ENCODE results near the gene LAMA1. TPM values are rescaled to one million over a fixed set of nuclear protein-coding genes. Genes with fewer than 3 reads are reported as not detected.

Gene LAMA1
- total and polyA plus RNA-seq, 8 donors: 0.31 to 1.7 (median 1.2) TPM; not detected in 5

DNA sequence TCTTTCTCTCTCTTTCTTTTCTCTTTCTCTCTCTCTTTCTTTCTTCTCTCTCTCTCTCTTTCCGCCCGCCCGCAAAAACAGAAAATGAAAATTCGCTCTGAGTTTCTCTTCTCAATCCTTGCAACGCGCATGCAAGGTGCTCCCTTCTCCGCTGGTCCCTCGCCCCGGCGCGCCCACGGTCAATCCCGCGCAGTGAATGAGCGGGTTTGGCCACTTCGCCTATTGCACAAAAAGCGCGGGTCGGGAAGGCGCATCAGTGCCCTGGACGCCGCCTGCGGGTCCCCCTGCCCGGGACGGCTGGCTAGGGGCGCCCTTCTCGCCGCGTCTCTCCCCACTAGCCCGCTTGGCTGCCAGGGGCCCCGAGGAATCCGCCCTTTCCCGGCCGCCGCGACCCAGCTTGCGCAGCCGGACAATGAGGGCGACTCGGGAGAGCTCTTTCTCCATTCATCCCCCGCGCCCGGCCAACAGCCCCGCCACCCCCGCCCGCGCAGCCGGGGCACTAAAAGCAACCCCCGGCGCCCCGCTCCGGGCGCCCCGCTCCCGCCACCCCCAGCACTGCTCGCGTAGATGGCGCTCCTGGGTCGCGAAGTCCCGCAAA is 706 bp downstream of the LAMA1 start:
- 0 to 8% (median 3%) methylated on average over 33 to 61 of the region's 61 CpGs for WGBS, 5 donors
- DNase-seq: peak in 1 of 2 donors; percentile 35
- peaks cover 13 to 81% (median 30%) of the 10 kb centered on the region in 3 donors for H3K27me3 ChIP-seq

DNA sequence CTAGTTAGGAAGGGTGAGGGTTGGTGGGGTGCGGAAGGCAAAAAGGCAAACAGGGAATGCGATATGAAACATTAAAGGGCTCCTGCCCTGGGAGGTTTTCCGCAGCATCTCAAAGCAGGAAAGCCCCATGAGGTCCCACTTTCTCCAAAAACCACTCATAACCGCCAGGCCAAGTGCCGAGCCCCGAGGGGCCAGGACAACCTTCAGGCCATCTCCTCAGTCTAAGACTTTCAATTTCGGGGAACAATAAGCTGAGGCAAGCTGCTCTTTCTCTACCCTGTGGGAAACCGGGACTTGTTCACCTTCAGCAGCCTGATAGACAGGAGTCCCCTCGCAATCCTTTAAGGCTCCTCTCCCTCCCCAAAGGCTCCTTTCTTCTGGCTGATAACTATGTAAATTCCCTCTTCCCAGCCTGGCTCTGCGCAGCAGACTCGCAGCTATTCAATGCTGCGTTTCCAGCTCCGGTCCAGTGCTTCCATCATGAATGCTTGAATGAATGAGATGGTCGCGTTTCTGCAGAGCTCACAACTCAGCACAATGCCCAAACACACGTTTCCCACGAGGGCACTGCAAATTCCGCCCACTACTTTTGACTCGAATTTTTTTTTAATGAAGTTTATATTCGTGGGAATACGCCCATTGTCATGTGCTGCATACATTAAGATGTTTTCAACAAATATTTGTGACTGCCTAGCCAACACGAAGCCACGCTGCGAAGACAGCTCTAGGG is 1.4 kb downstream of the LAMA1 start:
- H3K4me1 ChIP-seq: peaks cover 19 to 25% (median 23%) of the 10 kb centered on the region in 4 donors
- DNase-seq: peak in 1 of 2 donors; percentile 51
- peak overlapping the region; percentile 32 to 56 (median 48) for H3K4me3 ChIP-seq
- no peaks in the 10 kb centered on the region for H3K9me3 ChIP-seq
- TF ChIP-seq POLR2AphosphoS5 (IDR thresholded peaks at IDR 0.05) (no peak), EP300 (IDR thresholded peaks at IDR 0.05) (no peak), POLR2A (IDR thresholded peaks at IDR 0.05) (no peak)
- TF ChIP-seq, protein P1, sequence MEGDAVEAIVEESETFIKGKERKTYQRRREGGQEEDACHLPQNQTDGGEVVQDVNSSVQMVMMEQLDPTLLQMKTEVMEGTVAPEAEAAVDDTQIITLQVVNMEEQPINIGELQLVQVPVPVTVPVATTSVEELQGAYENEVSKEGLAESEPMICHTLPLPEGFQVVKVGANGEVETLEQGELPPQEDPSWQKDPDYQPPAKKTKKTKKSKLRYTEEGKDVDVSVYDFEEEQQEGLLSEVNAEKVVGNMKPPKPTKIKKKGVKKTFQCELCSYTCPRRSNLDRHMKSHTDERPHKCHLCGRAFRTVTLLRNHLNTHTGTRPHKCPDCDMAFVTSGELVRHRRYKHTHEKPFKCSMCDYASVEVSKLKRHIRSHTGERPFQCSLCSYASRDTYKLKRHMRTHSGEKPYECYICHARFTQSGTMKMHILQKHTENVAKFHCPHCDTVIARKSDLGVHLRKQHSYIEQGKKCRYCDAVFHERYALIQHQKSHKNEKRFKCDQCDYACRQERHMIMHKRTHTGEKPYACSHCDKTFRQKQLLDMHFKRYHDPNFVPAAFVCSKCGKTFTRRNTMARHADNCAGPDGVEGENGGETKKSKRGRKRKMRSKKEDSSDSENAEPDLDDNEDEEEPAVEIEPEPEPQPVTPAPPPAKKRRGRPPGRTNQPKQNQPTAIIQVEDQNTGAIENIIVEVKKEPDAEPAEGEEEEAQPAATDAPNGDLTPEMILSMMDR (IDR thresholded peaks at IDR 0.05): no peak
- H3K36me3 ChIP-seq: no peaks in the 10 kb centered on the region
- H3K27ac ChIP-seq: no peak overlapping the region
- 5 to 9% (median 6%) methylated on average over 24 of the region's 24 CpGs for WGBS, 5 donors
- peaks cover 13 to 83% (median 30%) of the 10 kb centered on the region in 3 donors for H3K27me3 ChIP-seq
- intact Hi-C loops (cut with DNase I; ENCODE audit: low total_unique reads): no loop called here

More for the DNA sequence above, 706 bp downstream of the LAMA1 start:
- Histone ChIP-seq H3K4me1 (peaks cover 19 to 25% (median 23%) of the 10 kb centered on the region in 4 donors), H3K36me3 (no peaks in the 10 kb centered on the region), H3K9me3 (no peaks in the 10 kb centered on the region), H3K4me3 (peak overlapping the region; percentile 32 to 56 (median 48)), H3K27ac (no peak overlapping the region)
- intact Hi-C loops (cut with DNase I; ENCODE audit: low total_unique reads): no loop called here
- TF ChIP-seq, protein P1 (IDR thresholded peaks at IDR 0.05): no peak
- TF ChIP-seq POLR2AphosphoS5 (IDR thresholded peaks at IDR 0.05): no peak
- TF ChIP-seq POLR2A (IDR thresholded peaks at IDR 0.05): no peak
- no peak for TF ChIP-seq EP300 (IDR thresholded peaks at IDR 0.05)

- Histone ChIP-seq H3K27me3 (peaks cover 11 to 98% (median 23%) of the 10 kb centered on the region in 3 donors), H3K27ac (no peak overlapping the region), H3K4me3 (no peak overlapping the region), H3K36me3 (no peaks in the 10 kb centered on the region), H3K4me1 (peaks cover 19 to 23% (median 22%) of the 10 kb centered on the region in 4 donors), H3K9me3 (no peaks in the 10 kb centered on the region)
- DNase-seq: no peak
- WGBS, 5 donors: 69 to 88% (median 75%) methylated on average over 3 of the region's 3 CpGs
- TF ChIP-seq EP300 (IDR thresholded peaks at IDR 0.05): no peak
- TF ChIP-seq, protein P1 (IDR thresholded peaks at IDR 0.05): no peak
- no peak for TF ChIP-seq POLR2A (IDR thresholded peaks at IDR 0.05)
- no peak for TF ChIP-seq POLR2AphosphoS5 (IDR thresholded peaks at IDR 0.05)
- intact Hi-C loops (cut with DNase I; ENCODE audit: low total_unique reads): no loop called here
Observed at GRCh38 chr18:7112936-7113335, 4.7 kb downstream of the LAMA1 start.

- peaks cover 3 to 5% (median 4%) of the 10 kb centered on the region in 4 donors for H3K4me1 ChIP-seq
- intact Hi-C loops (cut with DNase I; ENCODE audit: low total_unique reads): no loop called here
Observed at GRCh38 chr18:7111134-7111533, 6.5 kb downstream of the LAMA1 start.

More at GRCh38 chr18:7111134-7111533, 6.5 kb downstream of the LAMA1 start:
- no peak overlapping the region for H3K27ac ChIP-seq
- H3K36me3 ChIP-seq: no peaks in the 10 kb centered on the region
- no peak for DNase-seq
- peaks cover 2 to 83% (median 5%) of the 10 kb centered on the region in 3 donors for H3K27me3 ChIP-seq
- H3K4me3 ChIP-seq: no peak overlapping the region
- TF ChIP-seq EP300 (IDR thresholded peaks at IDR 0.05): no peak
- TF ChIP-seq, protein P1 (IDR thresholded peaks at IDR 0.05): no peak
- TF ChIP-seq POLR2A (IDR thresholded peaks at IDR 0.05): no peak
- no peak for TF ChIP-seq POLR2AphosphoS5 (IDR thresholded peaks at IDR 0.05)
- H3K9me3 ChIP-seq: no peaks in the 10 kb centered on the region
- 41 to 69% (median 59%) methylated on average over 2 of the region's 2 CpGs for WGBS, 5 donors
